Esophagus muscularis mucosa (tissue), 3 donors: ENCODE measurements around the gene BAX.

Source experiments
- CTCF ChIP-seq, 3 experiments: fragments of 200-600 bp in 2 of 3; fragments of 450-650 bp in 1 of 3; sonication (generic) in 2 of 3; IDR thresholded peaks; one replicate each; pipeline ENCODE4 v1.5.1; 2017 to 2019; ENCODE audit warnings: antibody characterized with exemption in 3 of 3, mild to moderate bottlenecking in 2 of 3, moderate library complexity in 1 of 3
- POLR2A ChIP-seq: fragments of 450-650 bp; IDR thresholded peaks from one replicate; pipeline ENCODE4 v1.6.1; 2017; ENCODE audit warnings: antibody characterized with exemption, moderate library complexity, mild to moderate bottlenecking, low read depth

GRCh38 chr19:48970139-48970766 is 15.6 kb downstream of the BAX start:
- TF ChIP-seq CTCF (IDR thresholded peaks at IDR 0.05) (no peak), POLR2A (no peak)
